ENCODE data around the gene ITGB8.

ITGB8 gene

DNA sequence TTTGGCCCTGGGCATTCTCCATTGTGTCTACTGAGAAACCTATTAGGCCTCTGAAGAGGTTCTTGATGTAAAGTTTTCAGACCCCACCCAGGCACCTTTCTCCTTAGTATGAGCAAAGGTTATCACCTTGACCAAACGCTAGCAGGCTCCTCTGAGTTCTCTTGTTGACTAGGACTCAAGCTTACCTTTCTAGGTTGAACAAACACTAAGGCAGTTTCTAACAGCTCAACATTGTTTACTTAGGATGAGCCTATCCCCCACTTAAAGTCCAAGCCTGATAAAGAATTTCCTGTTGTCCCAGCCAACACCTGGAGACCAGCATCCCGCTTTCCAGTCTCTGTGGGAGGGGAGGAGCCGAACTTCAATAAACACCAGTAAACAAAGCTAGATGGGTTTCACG lies 26.3 kb upstream of the ITGB8 start:
- Histone ChIP-seq H3K27me3 (ENCODE audit: insufficient read depth, low read depth) (no peaks in the 10 kb centered on the region), H3K9ac (no peak overlapping the region), H3K4me3 (IDR thresholded peaks at IDR 0.05; ENCODE audit: insufficient read depth, low read depth, low read length) (no peak overlapping the region), H3K79me2 (ENCODE audit: insufficient read depth, low read depth) (no peaks in the 10 kb centered on the region), H4K20me1 (ENCODE audit: insufficient read depth) (no peaks in the 10 kb centered on the region), H3K4me2 (no peak overlapping the region), H3K4me1 (ENCODE audit: low read depth, poor library complexity, severe bottlenecking) (peaks cover 74% of the 10 kb centered on the region), H3K27ac (no peak overlapping the region), H3K36me3 (ENCODE audit: insufficient read depth) (no peaks in the 10 kb centered on the region), H2AFZ (ENCODE audit: low read depth) (no peak overlapping the region)
- TF ChIP-seq, protein P1, sequence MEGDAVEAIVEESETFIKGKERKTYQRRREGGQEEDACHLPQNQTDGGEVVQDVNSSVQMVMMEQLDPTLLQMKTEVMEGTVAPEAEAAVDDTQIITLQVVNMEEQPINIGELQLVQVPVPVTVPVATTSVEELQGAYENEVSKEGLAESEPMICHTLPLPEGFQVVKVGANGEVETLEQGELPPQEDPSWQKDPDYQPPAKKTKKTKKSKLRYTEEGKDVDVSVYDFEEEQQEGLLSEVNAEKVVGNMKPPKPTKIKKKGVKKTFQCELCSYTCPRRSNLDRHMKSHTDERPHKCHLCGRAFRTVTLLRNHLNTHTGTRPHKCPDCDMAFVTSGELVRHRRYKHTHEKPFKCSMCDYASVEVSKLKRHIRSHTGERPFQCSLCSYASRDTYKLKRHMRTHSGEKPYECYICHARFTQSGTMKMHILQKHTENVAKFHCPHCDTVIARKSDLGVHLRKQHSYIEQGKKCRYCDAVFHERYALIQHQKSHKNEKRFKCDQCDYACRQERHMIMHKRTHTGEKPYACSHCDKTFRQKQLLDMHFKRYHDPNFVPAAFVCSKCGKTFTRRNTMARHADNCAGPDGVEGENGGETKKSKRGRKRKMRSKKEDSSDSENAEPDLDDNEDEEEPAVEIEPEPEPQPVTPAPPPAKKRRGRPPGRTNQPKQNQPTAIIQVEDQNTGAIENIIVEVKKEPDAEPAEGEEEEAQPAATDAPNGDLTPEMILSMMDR (conservative IDR thresholded peaks at IDR 0.05; ENCODE audit: low read depth, low read length) = no peak

DNA sequence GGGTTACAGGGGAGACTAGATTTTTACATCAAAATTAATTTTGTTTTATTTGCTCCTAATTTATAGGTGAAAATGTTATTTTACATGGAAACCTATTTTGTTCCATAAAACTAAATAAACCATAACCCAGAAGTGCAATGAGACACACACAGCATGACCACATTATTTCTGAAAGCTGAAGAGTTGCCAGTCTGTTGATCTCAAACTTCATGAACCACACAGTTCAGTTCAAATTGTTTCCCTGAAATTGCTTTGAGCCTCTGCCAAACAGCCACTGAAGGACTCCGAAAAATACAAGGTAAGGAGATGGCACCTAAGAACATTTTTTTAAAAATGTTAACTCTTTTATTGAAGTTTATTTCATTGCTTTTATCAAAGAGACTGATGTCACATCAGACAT lies 25.0 kb upstream of the ITGB8 start:
- Histone ChIP-seq H3K27ac (no peak overlapping the region), H4K20me1 (ENCODE audit: insufficient read depth) (no peaks in the 10 kb centered on the region), H3K4me2 (no peak overlapping the region), H3K9ac (no peak overlapping the region), H2AFZ (ENCODE audit: low read depth) (no peak overlapping the region), H3K36me3 (ENCODE audit: insufficient read depth) (no peaks in the 10 kb centered on the region), H3K27me3 (ENCODE audit: insufficient read depth, low read depth) (no peaks in the 10 kb centered on the region), H3K79me2 (ENCODE audit: insufficient read depth, low read depth) (no peaks in the 10 kb centered on the region), H3K4me3 (IDR thresholded peaks at IDR 0.05; ENCODE audit: insufficient read depth, low read depth, low read length) (no peak overlapping the region), H3K4me1 (ENCODE audit: low read depth, poor library complexity, severe bottlenecking) (peaks cover 71% of the 10 kb centered on the region)
- TF ChIP-seq, protein P1 (conservative IDR thresholded peaks at IDR 0.05; ENCODE audit: low read depth, low read length) = no peak

DNA sequence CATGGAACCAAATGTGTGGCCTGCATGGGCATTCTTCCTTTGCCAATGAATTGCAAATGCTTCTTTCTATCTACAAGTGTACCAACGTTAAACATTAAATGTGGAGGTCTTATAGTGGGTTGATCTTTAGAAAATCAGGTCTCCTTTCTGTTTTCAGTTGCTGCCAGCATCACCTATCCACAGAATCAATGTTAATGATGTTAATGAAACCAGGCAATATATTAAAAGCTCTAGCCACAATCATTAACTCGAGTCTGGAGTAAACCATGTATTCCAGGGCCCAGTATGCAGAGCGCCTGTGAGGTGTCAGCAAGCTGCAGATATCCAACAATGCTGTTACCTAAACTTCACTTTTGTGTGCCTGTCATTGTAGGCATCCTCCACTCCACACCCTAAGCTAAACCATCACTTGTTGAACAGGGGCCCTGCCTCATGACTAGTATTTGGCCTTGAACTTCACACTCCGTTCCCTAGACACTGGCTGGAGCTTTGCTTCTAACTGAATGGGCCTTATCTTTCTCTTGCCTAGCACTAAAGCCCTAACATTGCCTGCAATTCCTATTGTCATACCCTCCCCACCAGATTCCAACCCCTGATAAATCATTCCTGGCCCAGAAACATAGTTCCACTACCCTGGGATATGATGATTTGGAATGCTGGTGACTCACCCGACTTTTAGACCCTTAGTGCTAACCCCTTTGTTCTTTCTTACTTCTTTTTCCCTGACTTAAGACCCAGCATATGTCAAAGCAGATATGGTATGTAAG lies 24.3 kb upstream of the ITGB8 start:
- Histone ChIP-seq H3K9ac (no peak overlapping the region), H3K4me1 (ENCODE audit: low read depth, poor library complexity, severe bottlenecking) (peaks cover 71% of the 10 kb centered on the region), H3K27ac (no peak overlapping the region), H3K36me3 (ENCODE audit: insufficient read depth) (no peaks in the 10 kb centered on the region), H3K4me2 (peak overlapping the region; percentile 23; the same call in 1 of the 2 replicates), H3K79me2 (ENCODE audit: insufficient read depth, low read depth) (no peaks in the 10 kb centered on the region), H3K27me3 (ENCODE audit: insufficient read depth, low read depth) (no peaks in the 10 kb centered on the region), H4K20me1 (ENCODE audit: insufficient read depth) (no peaks in the 10 kb centered on the region), H2AFZ (ENCODE audit: low read depth) (no peak overlapping the region), H3K4me3 (IDR thresholded peaks at IDR 0.05; ENCODE audit: insufficient read depth, low read depth, low read length) (no peak overlapping the region)
- TF ChIP-seq, protein P1 (conservative IDR thresholded peaks at IDR 0.05; ENCODE audit: low read depth, low read length) = no peak

DNA sequence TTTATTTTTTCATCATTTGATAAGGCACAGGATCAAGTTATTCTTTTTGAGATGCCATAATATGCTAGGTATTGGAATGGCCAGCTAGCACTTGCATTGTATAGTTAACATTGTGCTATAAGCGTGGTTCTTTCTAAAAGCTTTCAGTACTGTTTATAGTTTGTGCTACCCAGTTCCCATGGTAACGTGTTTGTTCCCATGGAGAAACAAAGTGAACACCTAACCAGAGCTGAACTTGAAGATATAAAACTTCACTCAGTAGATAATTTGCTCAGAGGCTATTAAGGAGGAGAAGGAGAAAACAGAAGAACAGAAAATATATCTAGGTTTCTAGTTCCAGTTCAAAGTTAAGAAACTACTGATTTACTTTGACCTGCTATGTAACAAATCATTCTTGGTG lies 23.6 kb upstream of the ITGB8 start:
- TF ChIP-seq, protein P1 (conservative IDR thresholded peaks at IDR 0.05; ENCODE audit: low read depth, low read length) = no peak

More for the DNA sequence above, 23.6 kb upstream of the ITGB8 start:
- H3K79me2 ChIP-seq (ENCODE audit: insufficient read depth, low read depth) = no peaks in the 10 kb centered on the region
- H3K4me2 ChIP-seq = peak overlapping the region; percentile 23; the same call in 1 of the 2 replicates
- H3K4me3 ChIP-seq (IDR thresholded peaks at IDR 0.05; ENCODE audit: insufficient read depth, low read depth, low read length) = no peak overlapping the region
- no peaks in the 10 kb centered on the region for H3K27me3 ChIP-seq (ENCODE audit: insufficient read depth, low read depth)
- H3K9ac ChIP-seq = no peak overlapping the region
- no peaks in the 10 kb centered on the region for H3K36me3 ChIP-seq (ENCODE audit: insufficient read depth)
- no peak overlapping the region for H2AFZ ChIP-seq (ENCODE audit: low read depth)
- H3K4me1 ChIP-seq (ENCODE audit: low read depth, poor library complexity, severe bottlenecking) = peaks cover 69% of the 10 kb centered on the region
- H3K27ac ChIP-seq = no peak overlapping the region
- no peaks in the 10 kb centered on the region for H4K20me1 ChIP-seq (ENCODE audit: insufficient read depth)

Measured in KMS-11 (cell line).